ENCODE measurements around the gene KNSTRN.

Gene KNSTRN

GRCh38 chr15:40357246-40357645, 25.3 kb upstream of the KNSTRN start:
- peaks cover 39% of the 10 kb centered on the region for H3K27me3 ChIP-seq (ENCODE audit: control insufficient read depth, insufficient read depth, low read length, poor library complexity, severe bottlenecking)
- WGBS, 2 experiments, result 87% methylated on average over 1 of the region's 1 CpG; no CpG with 5 or more reads in 1 of the 2 experiments
- peak overlapping the region; percentile 45 for H3K4me3 ChIP-seq (ENCODE audit: insufficient read depth, low read depth, low read length)

GRCh38 chr15:40357723-40358470, 24.6 kb upstream of the KNSTRN start, which contains the start of gene DISP2:
TSS of gene DISP2 (plus strand) at chr15:40358219. CDS start at chr15:40358322, 103 bp downstream.
- Histone ChIP-seq H3K4me1 (ENCODE audit: control insufficient read depth, insufficient read depth, low read length) (peaks cover 25% of the 10 kb centered on the region), H3K27me3 (ENCODE audit: control insufficient read depth, insufficient read depth, low read length, poor library complexity, severe bottlenecking) (peaks cover 39% of the 10 kb centered on the region), H3K4me3 (ENCODE audit: insufficient read depth, low read depth, low read length) (peak within 1 kb of the TSS; percentile 45), H3K27ac (ENCODE audit: insufficient read depth, low read depth, low read length, poor library complexity, severe bottlenecking) (no peak within 1 kb of the TSS), H3K36me3 (ENCODE audit: control insufficient read depth, insufficient read depth, low read length) (no peaks in the 10 kb centered on the region), H3K9me3 (ENCODE audit: control insufficient read depth, low read length) (no peaks in the 10 kb centered on the region)
- 3 to 4% methylated on average over 82 of the region's 82 CpGs for WGBS, 2 experiments

More at GRCh38 chr15:40357246-40357645, 25.3 kb upstream of the KNSTRN start:
- Histone ChIP-seq H3K4me1 (ENCODE audit: control insufficient read depth, insufficient read depth, low read length) (peaks cover 25% of the 10 kb centered on the region), H3K27ac (ENCODE audit: insufficient read depth, low read depth, low read length, poor library complexity, severe bottlenecking) (no peak overlapping the region), H3K36me3 (ENCODE audit: control insufficient read depth, insufficient read depth, low read length) (no peaks in the 10 kb centered on the region), H3K9me3 (ENCODE audit: control insufficient read depth, low read length) (no peaks in the 10 kb centered on the region)

GRCh38 chr15:40358471-40359353, 23.8 kb upstream of the KNSTRN start:
- H3K27ac ChIP-seq (ENCODE audit: insufficient read depth, low read depth, low read length, poor library complexity, severe bottlenecking), result no peak overlapping the region
- H3K36me3 ChIP-seq (ENCODE audit: control insufficient read depth, insufficient read depth, low read length), result no peaks in the 10 kb centered on the region
- peaks cover 25% of the 10 kb centered on the region for H3K4me1 ChIP-seq (ENCODE audit: control insufficient read depth, insufficient read depth, low read length)
- peaks cover 39% of the 10 kb centered on the region for H3K27me3 ChIP-seq (ENCODE audit: control insufficient read depth, insufficient read depth, low read length, poor library complexity, severe bottlenecking)
- WGBS, 2 experiments, result 10 to 12% methylated on average over 31 of the region's 31 CpGs
- no peaks in the 10 kb centered on the region for H3K9me3 ChIP-seq (ENCODE audit: control insufficient read depth, low read length)
- peak overlapping the region; percentile 39 for H3K4me3 ChIP-seq (ENCODE audit: insufficient read depth, low read depth, low read length)

- peaks cover 41% of the 10 kb centered on the region for H3K27me3 ChIP-seq (ENCODE audit: control insufficient read depth, insufficient read depth, low read length, poor library complexity, severe bottlenecking)
- no peak overlapping the region for H3K4me3 ChIP-seq (ENCODE audit: insufficient read depth, low read depth, low read length)
- H3K36me3 ChIP-seq (ENCODE audit: control insufficient read depth, insufficient read depth, low read length), result no peaks in the 10 kb centered on the region
- peaks cover 13% of the 10 kb centered on the region for H3K4me1 ChIP-seq (ENCODE audit: control insufficient read depth, insufficient read depth, low read length)
- H3K9me3 ChIP-seq (ENCODE audit: control insufficient read depth, low read length), result no peaks in the 10 kb centered on the region
- WGBS, 2 experiments, result 85 to 90% methylated on average over 4 of the region's 4 CpGs
- H3K27ac ChIP-seq (ENCODE audit: insufficient read depth, low read depth, low read length, poor library complexity, severe bottlenecking), result no peak overlapping the region
Observed at GRCh38 chr15:40360015-40360414, 22.5 kb upstream of the KNSTRN start.

- H3K9me3 ChIP-seq (ENCODE audit: control insufficient read depth, low read length), result no peaks in the 10 kb centered on the region
- no peak overlapping the region for H3K27ac ChIP-seq (ENCODE audit: insufficient read depth, low read depth, low read length, poor library complexity, severe bottlenecking)
- H3K4me1 ChIP-seq (ENCODE audit: control insufficient read depth, insufficient read depth, low read length), result peaks cover 13% of the 10 kb centered on the region
- no peak overlapping the region for H3K4me3 ChIP-seq (ENCODE audit: insufficient read depth, low read depth, low read length)
- no peaks in the 10 kb centered on the region for H3K36me3 ChIP-seq (ENCODE audit: control insufficient read depth, insufficient read depth, low read length)
- H3K27me3 ChIP-seq (ENCODE audit: control insufficient read depth, insufficient read depth, low read length, poor library complexity, severe bottlenecking), result peaks cover 52% of the 10 kb centered on the region
- 79 to 95% methylated on average over 2 of the region's 2 CpGs for WGBS, 2 experiments
Observed at GRCh38 chr15:40361640-40362039, 20.9 kb upstream of the KNSTRN start.

GRCh38 chr15:40363611-40364010, 18.9 kb upstream of the KNSTRN start:
- Histone ChIP-seq H3K4me3 (ENCODE audit: insufficient read depth, low read depth, low read length) (no peak overlapping the region), H3K27me3 (ENCODE audit: control insufficient read depth, insufficient read depth, low read length, poor library complexity, severe bottlenecking) (peaks cover 56% of the 10 kb centered on the region), H3K4me1 (ENCODE audit: control insufficient read depth, insufficient read depth, low read length) (peaks cover 5% of the 10 kb centered on the region), H3K27ac (ENCODE audit: insufficient read depth, low read depth, low read length, poor library complexity, severe bottlenecking) (no peak overlapping the region), H3K9me3 (ENCODE audit: control insufficient read depth, low read length) (no peaks in the 10 kb centered on the region), H3K36me3 (ENCODE audit: control insufficient read depth, insufficient read depth, low read length) (no peaks in the 10 kb centered on the region)
- WGBS, 2 experiments, result 90% methylated on average over 8 of the region's 8 CpGs

GRCh38 chr15:40364251-40364650, 18.3 kb upstream of the KNSTRN start:
- Histone ChIP-seq H3K27ac (ENCODE audit: insufficient read depth, low read depth, low read length, poor library complexity, severe bottlenecking) (no peak overlapping the region), H3K9me3 (ENCODE audit: control insufficient read depth, low read length) (no peaks in the 10 kb centered on the region), H3K36me3 (ENCODE audit: control insufficient read depth, insufficient read depth, low read length) (no peaks in the 10 kb centered on the region), H3K4me3 (ENCODE audit: insufficient read depth, low read depth, low read length) (no peak overlapping the region), H3K4me1 (ENCODE audit: control insufficient read depth, insufficient read depth, low read length) (no peaks in the 10 kb centered on the region), H3K27me3 (ENCODE audit: control insufficient read depth, insufficient read depth, low read length, poor library complexity, severe bottlenecking) (peaks cover 56% of the 10 kb centered on the region)
- 79 to 86% methylated on average over 6 of the region's 6 CpGs for WGBS, 2 experiments

- WGBS, 2 experiments, result 94% methylated on average over 5 of the region's 5 CpGs
- H3K36me3 ChIP-seq (ENCODE audit: control insufficient read depth, insufficient read depth, low read length), result no peaks in the 10 kb centered on the region
- H3K27ac ChIP-seq (ENCODE audit: insufficient read depth, low read depth, low read length, poor library complexity, severe bottlenecking), result no peak overlapping the region
- H3K4me1 ChIP-seq (ENCODE audit: control insufficient read depth, insufficient read depth, low read length), result no peaks in the 10 kb centered on the region
- H3K4me3 ChIP-seq (ENCODE audit: insufficient read depth, low read depth, low read length), result no peak overlapping the region
- H3K9me3 ChIP-seq (ENCODE audit: control insufficient read depth, low read length), result no peaks in the 10 kb centered on the region
- peaks cover 56% of the 10 kb centered on the region for H3K27me3 ChIP-seq (ENCODE audit: control insufficient read depth, insufficient read depth, low read length, poor library complexity, severe bottlenecking)
Observed at GRCh38 chr15:40365016-40365415, 17.5 kb upstream of the KNSTRN start.

GRCh38 chr15:40365624-40366456, 16.7 kb upstream of the KNSTRN start:
- Histone ChIP-seq H3K36me3 (ENCODE audit: control insufficient read depth, insufficient read depth, low read length) (no peaks in the 10 kb centered on the region), H3K9me3 (ENCODE audit: control insufficient read depth, low read length) (no peaks in the 10 kb centered on the region), H3K27me3 (ENCODE audit: control insufficient read depth, insufficient read depth, low read length, poor library complexity, severe bottlenecking) (peaks cover 50% of the 10 kb centered on the region), H3K27ac (ENCODE audit: insufficient read depth, low read depth, low read length, poor library complexity, severe bottlenecking) (no peak overlapping the region), H3K4me1 (ENCODE audit: control insufficient read depth, insufficient read depth, low read length) (no peaks in the 10 kb centered on the region), H3K4me3 (ENCODE audit: insufficient read depth, low read depth, low read length) (no peak overlapping the region)
- WGBS, 2 experiments, result 88 to 91% methylated on average over 11 of the region's 11 CpGs
